SKM-1 (cell line): Measurements from ENCODE around the gene NIPBL.

Experiments used
- DNase-seq: peaks from one replicate; lab custom pipeline; 2025; ENCODE audit not compliant: unreplicated experiment; lab: John Stamatoyannopoulos, UW

Gene NIPBL

DNA sequence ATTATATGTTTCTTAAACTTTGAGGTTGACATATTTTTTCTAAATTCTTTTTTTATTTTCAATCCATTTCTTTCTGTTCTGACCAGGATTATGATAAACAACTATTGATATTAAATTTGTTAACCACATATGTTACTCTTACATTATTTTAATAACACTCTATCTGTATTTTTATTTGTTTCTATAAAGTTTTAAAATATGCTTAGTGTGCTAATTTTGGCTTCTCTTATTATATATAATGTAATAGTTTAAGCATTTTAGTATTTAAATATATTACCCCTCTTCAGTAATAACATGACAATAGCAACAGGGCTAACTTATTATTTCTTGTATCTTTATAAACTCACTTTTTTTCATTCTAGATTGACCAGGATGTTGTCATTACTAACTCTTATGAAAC lies 137.8 kb downstream of the NIPBL start:
- DNase-seq: no peak

DNA sequence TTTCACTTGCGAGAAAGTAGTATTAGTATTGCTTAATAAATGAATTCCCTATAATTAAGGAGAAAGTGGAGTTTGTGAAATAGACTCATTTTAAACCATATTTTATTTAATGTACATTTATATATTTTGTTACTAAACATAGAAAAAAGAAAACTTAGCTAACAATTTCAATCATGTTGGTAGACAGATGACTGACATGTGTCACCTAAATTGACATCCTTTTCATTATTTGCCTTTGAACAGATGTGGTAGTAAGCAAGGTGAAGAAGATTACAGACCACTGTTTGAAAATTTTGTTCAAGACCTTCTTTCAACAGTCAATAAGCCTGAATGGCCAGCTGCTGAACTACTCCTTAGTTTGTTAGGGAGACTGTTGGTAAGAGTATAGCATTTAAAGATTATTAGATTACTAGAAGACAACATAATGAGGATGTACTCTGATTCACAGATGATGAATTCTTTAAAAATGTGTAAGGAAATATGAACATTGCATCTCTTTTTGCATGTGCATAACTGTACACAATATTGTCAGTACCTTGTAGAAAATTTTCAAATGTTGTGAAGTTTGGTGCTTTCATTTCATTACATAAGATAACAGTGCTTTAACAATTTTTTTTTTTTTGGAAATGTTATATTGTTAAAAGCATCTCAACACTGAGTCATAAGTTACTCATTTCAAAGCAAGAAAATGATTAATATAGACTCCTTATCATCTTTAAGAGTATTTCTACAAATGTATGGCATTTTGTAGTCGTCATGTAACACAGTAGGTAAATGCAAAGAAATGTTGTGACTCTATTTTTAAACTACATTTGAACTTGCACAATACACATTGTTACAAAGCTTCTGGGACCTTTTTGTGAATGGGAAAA lies 139.5 kb downstream of the NIPBL start:
- no peak for DNase-seq

DNA sequence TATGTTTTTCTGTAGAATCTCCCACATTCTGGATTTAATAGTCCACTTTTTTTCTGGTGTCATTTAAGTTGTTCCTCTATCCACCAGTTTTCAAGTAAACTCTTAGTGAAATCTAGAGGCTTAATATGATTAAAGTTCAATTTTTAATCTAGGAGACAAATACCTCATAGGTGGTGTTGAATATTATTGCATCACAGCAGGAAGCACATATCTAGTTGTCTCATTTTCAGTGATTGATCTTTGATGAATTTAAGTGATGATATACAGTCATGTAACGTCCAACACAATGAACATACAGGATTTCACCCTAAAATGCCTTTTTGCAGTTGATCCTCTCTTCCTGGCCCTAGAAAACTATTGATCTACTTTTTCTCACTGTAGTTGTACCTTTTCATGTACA lies 152.3 kb downstream of the NIPBL start:
- no peak for DNase-seq

DNA sequence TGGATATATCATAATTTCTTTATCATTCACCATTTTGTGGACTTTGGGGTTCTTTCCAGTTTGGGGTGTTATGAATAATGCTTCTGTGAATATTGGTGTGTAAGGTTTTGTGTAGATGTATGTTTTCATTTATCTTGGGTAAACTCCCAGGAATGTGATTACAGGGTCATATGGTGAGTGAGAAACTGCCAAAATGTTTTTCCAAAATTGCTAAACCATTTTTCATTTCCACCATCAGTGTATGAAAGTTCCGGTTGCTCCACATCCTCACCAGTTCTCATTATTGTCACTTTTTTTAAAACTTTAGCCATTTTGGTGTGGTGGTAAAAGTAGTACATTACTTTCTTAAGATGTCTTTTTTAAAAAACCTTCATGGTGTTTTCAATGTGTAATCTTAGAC lies 152.9 kb downstream of the NIPBL start:
- DNase-seq: no peak

DNA sequence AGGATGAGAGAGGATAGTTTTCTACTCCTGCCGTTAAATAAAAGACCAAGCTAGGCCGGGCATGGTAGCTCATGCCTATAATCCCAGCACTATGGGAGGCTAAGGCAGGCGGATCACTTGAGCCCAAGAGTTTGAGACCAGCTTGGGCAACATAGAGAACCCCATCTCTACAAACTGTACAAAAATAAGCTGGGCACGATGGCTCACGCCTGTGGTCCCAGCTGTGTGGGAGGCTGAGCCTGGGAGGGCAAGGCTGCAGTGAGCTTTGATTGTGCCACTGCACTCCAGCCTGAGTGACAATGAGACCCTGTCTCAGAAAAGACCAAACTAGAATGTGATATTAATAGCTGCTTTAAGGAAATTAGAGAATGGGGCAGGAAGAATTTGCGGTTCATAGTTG lies 158.4 kb downstream of the NIPBL start:
- no peak for DNase-seq

DNA sequence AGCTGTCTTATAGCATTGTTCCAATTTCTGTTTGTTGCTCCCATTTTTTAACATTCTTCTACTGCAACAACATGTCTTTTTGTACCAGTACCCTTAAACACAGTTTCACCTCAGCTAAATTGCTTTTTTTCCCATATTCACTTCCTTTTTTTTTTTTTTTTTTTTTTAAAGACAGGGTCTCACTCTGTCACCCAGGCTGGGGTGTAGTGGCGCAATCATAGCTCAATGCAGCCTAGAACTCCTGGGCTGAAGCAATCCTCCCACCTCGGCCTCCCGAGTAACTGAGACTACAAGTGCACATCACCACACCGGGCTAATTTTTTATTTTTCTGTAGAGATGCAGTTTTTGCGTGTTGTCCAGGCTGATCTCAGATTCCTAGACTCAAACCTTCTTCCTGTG lies 161.3 kb downstream of the NIPBL start:
- DNase-seq: no peak

DNA sequence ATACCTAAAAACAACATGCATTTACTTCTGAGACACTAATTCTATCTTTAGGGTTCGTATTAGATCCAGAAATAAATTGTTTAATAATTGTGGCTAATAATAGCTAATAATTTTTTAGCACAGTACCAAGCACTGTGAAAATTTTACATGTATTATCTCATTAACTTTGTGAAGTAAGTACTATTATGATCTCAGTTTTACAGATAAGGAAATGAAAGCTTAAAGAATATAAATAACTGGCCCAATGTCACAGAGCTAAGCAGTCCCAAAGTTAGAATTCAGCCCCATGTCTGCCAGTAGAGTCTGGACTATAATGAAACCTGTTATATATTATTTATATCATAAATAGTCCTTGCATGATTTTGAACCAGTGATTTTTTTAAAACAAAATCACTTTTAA lies 163.3 kb downstream of the NIPBL start:
- no peak for DNase-seq

DNA sequence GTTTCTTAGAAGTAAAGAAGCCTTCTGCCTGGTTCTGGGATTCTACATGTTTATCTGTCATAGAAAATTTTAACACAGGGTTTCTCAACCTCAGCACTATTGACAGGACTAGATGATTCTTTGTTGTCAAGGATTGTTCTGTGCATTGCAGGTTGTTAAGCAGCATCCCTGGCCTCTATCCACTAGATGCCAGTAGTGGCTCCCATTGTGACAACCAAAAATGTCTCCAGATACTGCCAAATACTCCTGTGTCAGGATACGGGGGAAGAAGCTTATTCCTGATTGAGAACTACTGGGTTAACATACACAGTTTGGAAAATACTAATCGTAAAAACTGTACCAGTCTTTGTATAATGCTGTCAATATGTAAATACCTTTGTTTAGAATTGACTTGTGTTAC lies 167.1 kb downstream of the NIPBL start:
- no peak for DNase-seq

DNA sequence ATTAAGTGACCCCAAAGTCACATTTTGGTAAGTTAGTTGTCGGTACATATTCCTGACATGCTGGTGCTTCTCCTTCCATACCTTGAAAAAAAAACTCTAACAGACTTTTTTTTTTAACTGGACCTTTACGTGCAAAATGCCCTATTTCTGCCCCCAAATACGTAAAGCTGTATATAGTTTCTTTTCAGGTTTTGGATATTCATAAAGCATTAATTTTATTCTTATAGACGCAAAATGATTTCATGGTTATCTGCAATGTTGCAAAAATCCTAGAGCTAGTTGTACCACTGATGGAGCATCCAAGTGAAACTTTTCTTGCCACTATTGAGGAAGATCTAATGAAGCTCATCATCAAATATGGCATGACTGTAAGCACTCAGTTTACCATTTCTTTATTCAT lies 167.6 kb downstream of the NIPBL start:
- DNase-seq: no peak

DNA sequence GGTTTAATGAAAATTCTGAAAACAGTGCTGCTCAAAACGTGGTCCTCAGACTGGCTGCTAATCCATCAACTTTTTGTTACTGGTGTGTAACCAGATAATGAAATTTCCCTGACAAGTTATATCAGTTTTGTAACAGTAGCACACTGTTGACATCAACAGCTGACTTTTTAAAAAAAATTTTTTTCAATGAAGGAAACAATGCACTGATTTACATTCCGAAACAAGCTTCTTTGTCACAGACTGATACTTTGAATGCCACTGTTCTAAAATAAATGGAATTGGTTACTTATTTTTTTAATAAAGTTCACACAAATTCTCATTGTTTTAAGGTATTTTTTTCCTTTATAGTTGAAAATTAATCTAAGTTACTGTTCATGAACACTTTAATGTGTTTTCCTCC lies 169.1 kb downstream of the NIPBL start:
- DNase-seq: no peak

DNA sequence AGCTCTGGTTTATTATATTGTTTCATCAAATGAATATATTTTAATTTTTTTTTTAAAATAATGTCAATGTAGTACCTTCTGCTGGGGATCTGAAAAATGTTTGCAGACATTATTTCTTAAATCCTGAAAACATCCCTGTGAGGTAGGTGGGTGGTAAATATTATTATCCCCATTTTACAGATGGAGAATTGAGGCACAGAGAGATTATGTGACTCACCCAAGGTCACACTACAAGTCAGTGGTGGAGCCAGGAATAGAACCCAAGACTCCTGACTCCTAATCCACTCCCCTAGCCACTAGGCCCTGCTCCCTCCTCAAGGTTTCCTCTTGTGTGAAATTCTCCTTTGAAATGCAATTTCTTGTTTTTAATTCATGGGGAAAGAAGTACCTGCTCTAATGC lies 171.4 kb downstream of the NIPBL start:
- no peak for DNase-seq

DNA sequence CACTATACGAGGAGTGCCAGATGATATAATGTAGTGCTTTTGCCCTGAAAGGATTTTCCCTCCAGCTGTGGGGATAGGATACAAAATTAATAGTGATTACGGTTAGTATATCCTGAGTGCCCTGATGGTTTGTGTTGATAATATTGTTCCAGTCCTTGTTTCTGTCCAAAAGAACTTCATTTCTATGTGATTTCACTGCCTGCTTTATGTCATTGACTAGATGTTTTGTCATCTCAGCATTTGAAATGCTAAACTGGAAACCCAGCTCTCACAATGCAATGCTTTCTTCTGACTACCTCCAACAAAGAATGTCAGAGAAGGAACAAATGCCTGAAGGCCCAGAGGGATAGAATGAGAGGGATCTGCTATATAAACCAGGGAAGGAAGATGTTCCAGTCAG lies 177.8 kb downstream of the NIPBL start:
- DNase-seq: no peak

DNA sequence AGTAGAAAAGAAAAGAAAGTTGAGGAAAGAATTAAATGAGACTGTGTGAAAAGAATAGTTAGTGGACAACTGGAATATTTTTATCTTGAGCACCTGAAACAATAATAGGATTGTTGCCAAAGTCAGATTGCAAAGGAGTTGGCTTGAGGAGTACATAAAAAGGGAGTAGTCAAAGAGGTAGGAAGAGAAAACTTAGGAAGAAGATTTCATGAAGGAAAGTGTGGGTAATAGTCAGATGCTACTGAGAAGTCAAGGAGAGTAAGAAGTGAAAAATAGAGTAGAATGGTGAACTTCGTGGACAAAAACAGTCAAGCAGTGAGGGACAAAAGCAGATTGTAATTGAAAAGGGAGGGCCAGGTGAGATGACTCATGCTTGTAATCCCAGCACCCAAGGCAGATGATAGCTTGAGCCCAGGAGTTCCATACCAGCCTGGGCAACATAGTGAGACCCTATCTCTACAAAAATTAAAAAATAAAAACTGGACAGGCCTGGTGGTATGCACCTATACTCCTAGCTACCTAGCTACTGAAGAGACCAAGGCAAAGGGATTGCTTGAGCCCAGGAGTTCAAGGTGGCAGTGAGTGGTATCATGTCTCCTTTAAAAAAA lies 178.9 kb downstream of the NIPBL start:
- DNase-seq: no peak

DNA sequence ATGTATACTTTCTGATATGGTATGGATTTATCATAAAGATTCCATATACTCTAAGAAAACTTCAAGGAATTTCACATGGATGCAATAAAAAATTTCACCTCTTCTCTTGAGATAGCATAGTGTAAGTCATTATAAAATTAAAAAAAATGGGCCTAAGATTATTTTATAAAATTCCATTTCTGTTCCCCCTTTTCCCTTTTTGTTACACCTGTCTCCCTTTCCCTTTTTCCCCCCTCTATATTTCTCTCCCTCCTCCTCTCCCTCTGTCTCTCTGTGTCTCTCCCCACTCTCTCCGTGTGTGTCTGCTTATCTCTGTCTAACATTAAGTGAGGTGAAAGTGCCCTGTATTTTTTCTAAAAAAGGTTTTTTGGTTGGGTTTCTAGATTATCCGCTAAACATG lies 180.2 kb downstream of the NIPBL start:
- no peak for DNase-seq

DNA sequence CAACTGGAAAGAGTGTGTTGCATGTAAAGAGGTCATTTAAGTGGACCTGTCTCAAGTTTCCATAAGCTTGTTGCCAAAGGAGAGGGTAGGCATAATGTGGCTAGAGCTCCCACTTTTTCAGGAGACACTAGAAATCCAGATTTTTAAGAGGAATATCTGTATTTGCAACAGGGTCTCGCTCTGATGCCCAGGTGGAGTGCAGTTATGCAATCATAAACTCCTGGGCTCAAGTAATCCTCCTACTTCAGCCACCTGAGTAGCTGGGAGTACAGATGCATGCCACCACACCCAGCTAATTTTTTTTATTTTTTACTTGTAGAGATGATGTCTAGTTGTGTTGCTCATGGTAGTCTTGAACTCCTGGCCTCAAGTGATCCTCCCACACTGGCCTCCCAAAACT lies 183.5 kb downstream of the NIPBL start:
- no peak for DNase-seq

DNA sequence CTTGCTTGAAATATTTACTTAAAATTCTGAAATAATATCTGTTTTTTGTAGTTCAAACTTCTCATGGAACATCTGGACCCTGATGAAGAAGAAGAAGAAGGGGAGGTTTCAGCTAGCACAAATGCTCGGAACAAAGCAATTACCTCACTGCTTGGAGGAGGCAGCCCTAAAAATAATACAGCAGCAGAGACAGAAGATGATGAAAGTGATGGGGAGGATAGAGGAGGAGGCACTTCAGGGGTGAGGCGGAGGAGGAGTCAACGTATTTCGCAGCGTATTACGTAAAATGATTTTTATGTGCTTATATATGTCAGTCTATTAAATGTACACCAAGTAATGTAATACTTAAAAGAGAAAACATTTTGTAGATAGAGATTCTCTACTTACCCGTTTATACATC lies 187.2 kb downstream of the NIPBL start:
- no peak for DNase-seq

DNA sequence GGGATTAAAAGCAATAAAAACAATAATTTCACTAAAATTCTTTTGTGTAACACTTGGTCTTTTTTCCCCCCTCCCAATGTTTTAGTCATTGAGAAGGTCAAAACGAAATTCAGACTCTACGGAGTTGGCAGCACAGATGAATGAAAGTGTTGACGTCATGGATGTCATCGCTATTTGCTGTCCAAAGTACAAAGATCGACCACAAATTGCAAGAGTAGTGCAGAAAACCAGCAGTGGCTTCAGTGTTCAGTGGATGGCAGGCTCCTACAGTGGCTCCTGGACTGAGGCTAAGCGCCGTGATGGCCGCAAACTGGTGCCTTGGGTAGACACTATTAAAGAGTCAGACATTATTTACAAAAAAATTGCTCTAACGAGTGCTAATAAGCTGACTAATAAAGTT lies 187.9 kb downstream of the NIPBL start:
- DNase-seq: no peak

DNA sequence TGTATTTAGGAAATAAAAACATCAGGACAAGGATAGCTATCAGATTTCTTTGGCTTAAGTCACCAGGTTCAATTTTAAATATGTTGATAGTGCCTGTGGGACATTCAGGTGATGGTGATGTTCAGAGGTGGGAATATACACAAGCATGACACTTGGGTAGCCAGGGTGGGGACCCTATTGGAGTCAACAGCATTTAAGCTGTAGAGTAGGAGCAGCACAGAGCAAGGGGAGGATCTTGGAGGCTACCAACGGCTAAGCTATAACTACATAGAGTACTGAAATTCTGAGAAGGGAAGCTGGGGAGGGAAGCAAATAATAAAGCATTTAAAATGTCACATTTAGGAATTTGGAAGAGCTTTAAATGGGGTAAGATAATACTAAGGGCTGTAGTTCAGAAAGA lies 194.9 kb downstream of the NIPBL start:
- no peak for DNase-seq

DNA sequence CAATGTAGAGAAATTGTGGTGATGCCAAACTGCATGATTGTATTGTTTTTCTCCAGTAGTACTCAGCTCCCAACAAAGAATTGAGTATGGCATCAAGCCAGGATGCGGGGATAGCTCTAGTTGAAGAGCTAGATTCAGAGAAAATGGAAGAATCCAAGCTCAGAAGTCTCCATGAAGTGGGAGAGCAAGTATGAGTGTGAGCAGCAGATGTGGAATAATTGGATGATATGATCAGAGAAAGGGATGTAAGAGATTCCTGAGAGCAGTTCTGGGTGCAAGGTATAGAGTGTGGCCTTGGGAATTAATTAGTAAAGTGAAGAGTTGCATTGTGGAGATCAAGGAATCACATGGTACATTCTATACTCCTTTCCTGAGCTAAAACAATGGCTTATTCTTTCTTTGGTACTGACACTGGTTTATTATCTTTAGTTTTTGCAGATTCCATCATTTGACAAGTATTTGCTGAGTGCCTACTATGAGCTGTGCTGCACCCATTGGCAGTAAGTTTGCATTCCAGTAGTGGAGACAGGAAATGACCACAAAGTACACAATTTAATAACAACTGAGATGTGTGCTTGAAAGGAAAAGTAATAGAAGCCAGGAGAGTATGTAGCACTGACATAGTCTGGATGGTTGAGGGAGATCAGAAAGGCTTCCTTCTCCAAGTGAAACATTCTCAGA lies 195.5 kb downstream of the NIPBL start:
- no peak for DNase-seq

DNA sequence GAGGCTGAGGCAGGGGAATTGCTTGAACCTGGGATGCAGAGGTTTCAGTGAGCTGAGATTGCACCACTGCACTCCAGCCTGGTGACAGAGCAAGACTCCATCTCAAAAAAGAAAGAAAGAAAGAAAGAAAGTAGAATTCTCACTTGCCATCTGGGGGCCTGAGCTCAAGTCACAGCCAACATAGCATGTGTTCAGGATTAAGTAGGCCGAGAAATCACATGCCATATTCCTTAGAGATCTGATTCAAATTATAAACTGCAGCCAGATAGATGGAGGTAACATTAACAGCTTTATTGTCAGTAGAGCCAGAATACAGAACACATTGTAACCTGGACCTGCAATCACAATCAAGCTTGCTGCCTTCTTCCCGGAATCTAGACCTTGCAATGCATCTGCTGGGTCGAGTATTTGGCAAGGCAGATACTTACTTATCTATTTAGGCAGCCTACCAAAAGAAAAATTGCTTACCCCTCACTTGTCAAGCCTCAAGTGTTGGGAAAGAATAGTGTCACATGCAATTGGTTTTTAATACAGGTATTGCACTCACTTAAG lies 198.9 kb downstream of the NIPBL start:
- DNase-seq: no peak

DNA sequence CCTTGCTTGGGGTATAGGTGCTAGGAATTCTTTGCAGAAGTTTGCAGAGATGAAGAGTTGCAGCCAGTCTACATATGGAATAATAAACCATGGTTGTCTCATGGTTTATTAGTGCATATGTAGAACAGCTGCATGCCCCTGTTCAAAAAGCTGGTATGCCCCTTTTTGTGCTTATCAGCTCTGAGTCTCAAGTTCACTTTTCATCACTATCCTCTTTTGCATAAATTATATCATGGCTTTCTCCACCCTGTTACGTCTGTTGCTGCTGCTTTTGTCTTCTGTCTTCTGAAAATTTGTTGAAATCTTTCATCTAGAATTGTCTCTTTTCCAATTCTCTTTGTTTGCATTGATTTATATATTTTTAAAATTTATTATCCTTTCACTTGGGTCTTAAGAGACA lies 200.6 kb downstream of the NIPBL start:
- DNase-seq: no peak

DNA sequence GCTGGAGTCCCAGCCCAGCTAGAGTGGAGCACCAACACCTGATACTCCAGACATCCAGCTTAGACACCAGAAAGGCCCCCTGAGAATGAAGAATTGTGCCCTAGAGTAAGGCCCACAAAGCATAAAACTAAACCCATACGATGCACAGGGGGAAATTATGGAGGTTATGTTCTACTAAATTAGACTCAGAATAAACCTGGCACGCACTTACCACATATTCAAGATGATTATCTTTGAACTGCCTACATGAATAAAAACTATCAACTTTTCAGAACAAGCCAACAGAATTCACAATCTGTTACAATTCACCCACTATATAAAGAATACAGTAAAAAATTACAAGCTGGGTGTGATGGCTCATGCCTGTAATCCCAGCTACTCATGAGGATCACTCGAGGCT lies 204.1 kb downstream of the NIPBL start:
- DNase-seq: no peak
